SK-N-SH treated with all-trans-retinoic acid at 6 μM for 48 hours (cell line): ENCODE measurements around the gene ZNF431.

Source experiments
- ATAC-seq: fragments of 200-7000 bp; cut with Tn5 transposase; 3 replicates; pipeline ENCODE4 v1.9.1; 2020; ENCODE audit warnings: mild to moderate bottlenecking, moderate library complexity
- ARNTL ChIP-seq: fragments of 450-650 bp; formaldehyde crosslinking; IDR thresholded peaks from 2 replicates; pipeline ENCODE4 v1.5.0; 2020; ENCODE audit warnings: low read depth, mild to moderate bottlenecking, moderate library complexity, borderline replicate concordance
- BACH2 ChIP-seq: fragments of 250-450 bp; sonication (Bioruptor Pico); IDR thresholded peaks from 2 replicates; pipeline ENCODE4 v1.9.0; 2021; ENCODE audit warnings: mild to moderate bottlenecking, borderline replicate concordance
- CREB5 ChIP-seq: fragments of 250-450 bp; sonication (Bioruptor Pico); IDR thresholded peaks from 2 replicates; pipeline ENCODE4 v1.5.1; 2020; ENCODE audit warnings: low read depth, mild to moderate bottlenecking, moderate library complexity
- CSDC2 ChIP-seq: fragments of 250-450 bp; sonication (Bioruptor Pico); IDR thresholded peaks from 2 replicates; pipeline ENCODE4 v1.5.0; 2020; ENCODE audit warnings: mild to moderate bottlenecking, moderate library complexity
- CSRNP3 ChIP-seq: fragments of 250-450 bp; sonication (Bioruptor Pico); IDR thresholded peaks from 2 replicates; pipeline ENCODE4 v1.5.1; 2021; ENCODE audit warnings: mild to moderate bottlenecking, moderate library complexity
- GLIS3 ChIP-seq: fragments of 250-450 bp; sonication (Bioruptor Pico); IDR thresholded peaks from 2 replicates; pipeline ENCODE4 v1.5.0; 2020; ENCODE audit warnings: mild to moderate bottlenecking, moderate library complexity
- ISL1 ChIP-seq: fragments of 250-450 bp; sonication (Bioruptor Pico); IDR thresholded peaks from 2 replicates; pipeline ENCODE4 v2.1.2; 2022; ENCODE audit warnings: mild to moderate bottlenecking, moderate library complexity
- OSR1 ChIP-seq: fragments of 250-450 bp; sonication (Bioruptor Pico); IDR thresholded peaks from 2 replicates; pipeline ENCODE4 v1.8.0; 2022; ENCODE audit warnings: moderate library complexity, mild to moderate bottlenecking, inconsistent platforms
- PATZ1 ChIP-seq: fragments of 250-450 bp; sonication (Bioruptor Pico); IDR thresholded peaks from 2 replicates; pipeline ENCODE4 v1.8.0; 2020; ENCODE audit warnings: mild to moderate bottlenecking, moderate library complexity, borderline replicate concordance
- PPARA ChIP-seq: fragments of 250-450 bp; sonication (Bioruptor Pico); IDR thresholded peaks from 2 replicates; pipeline ENCODE4 v1.5.0; 2020; ENCODE audit warnings: mild to moderate bottlenecking, borderline replicate concordance
- RARB ChIP-seq: fragments of 250-450 bp; sonication (Bioruptor Pico); IDR thresholded peaks from 2 replicates; pipeline ENCODE4 v1.8.0; 2021; ENCODE audit warnings: mild to moderate bottlenecking, moderate library complexity
- SNAI2 ChIP-seq: fragments of 250-450 bp; sonication (Bioruptor Pico); IDR thresholded peaks from 2 replicates; pipeline ENCODE4 v1.5.0; 2020; ENCODE audit warnings: mild to moderate bottlenecking, moderate library complexity
- TSHZ2 ChIP-seq: fragments of 250-450 bp; sonication (Bioruptor Pico); IDR thresholded peaks from 2 replicates; pipeline ENCODE4 v1.5.0; 2020; ENCODE audit warnings: mild to moderate bottlenecking, moderate library complexity
- ZC3H10 ChIP-seq: fragments of 250-450 bp; sonication (Bioruptor Pico); IDR thresholded peaks from 2 replicates; pipeline ENCODE4 v1.5.1; 2021; ENCODE audit warnings: mild to moderate bottlenecking, moderate library complexity
- ZFP3 ChIP-seq: fragments of 250-450 bp; sonication (Bioruptor Pico); IDR thresholded peaks from 2 replicates; pipeline ENCODE4 v1.5.0; 2020; ENCODE audit warnings: mild to moderate bottlenecking, moderate library complexity
- ZFP30 ChIP-seq: fragments of 450-650 bp; formaldehyde crosslinking; IDR thresholded peaks from 2 replicates; pipeline ENCODE4 v1.5.0; 2022; ENCODE audit warnings: mild to moderate bottlenecking, moderate library complexity
- ZNF565 ChIP-seq: fragments of 450-650 bp; formaldehyde crosslinking; conservative IDR thresholded peaks from 2 replicates; pipeline ENCODE4 v1.5.0; 2020; ENCODE audit warnings: low read depth, mild to moderate bottlenecking, moderate library complexity
- ZNF8 ChIP-seq: fragments of 450-650 bp; formaldehyde crosslinking; IDR thresholded peaks from 2 replicates; pipeline ENCODE4 v1.5.0; 2020; ENCODE audit warnings: mild to moderate bottlenecking, moderate library complexity

The ZNF431 gene

GRCh38 chr19:21127001-21127400, 14.8 kb upstream of the ZNF431 start (continued):
- TF ChIP-seq PATZ1: no peak
- TF ChIP-seq BACH2 (CRISPR knock-in tag): no peak
- no peak for TF ChIP-seq GLIS3 (CRISPR knock-in tag)

GRCh38 chr19:21127898-21128297, 13.9 kb upstream of the ZNF431 start:
- TF ChIP-seq ZFP3 (CRISPR knock-in tag) (no peak), PATZ1 (no peak), BACH2 (CRISPR knock-in tag) (no peak), RARB (CRISPR knock-in tag) (no peak), PPARA (CRISPR knock-in tag) (no peak), ZNF8 (CRISPR knock-in tag) (no peak), CREB5 (no peak), SNAI2 (no peak), CSDC2 (CRISPR knock-in tag) (no peak)
- ATAC-seq: no peak

- TF ChIP-seq PPARA (CRISPR knock-in tag): no peak
- TF ChIP-seq ZFP30 (CRISPR knock-in tag): no peak
- no peak for TF ChIP-seq ARNTL
- TF ChIP-seq CSDC2 (CRISPR knock-in tag): no peak
- no peak for TF ChIP-seq ZFP3 (CRISPR knock-in tag)
- TF ChIP-seq OSR1: no peak
- no peak for TF ChIP-seq ZNF565 (CRISPR knock-in tag)
- TF ChIP-seq PATZ1: no peak
- no peak for TF ChIP-seq SNAI2
- no peak for TF ChIP-seq CSRNP3
- no peak for TF ChIP-seq ZNF8 (CRISPR knock-in tag)
- no peak for TF ChIP-seq RARB (CRISPR knock-in tag)
- no peak for TF ChIP-seq ISL1 (CRISPR knock-in tag)
- no peak for TF ChIP-seq ZC3H10
- TF ChIP-seq TSHZ2: no peak
- ATAC-seq: no peak
Observed at GRCh38 chr19:21128901-21129698, 12.7 kb upstream of the ZNF431 start.
